Measurements from ENCODE around the gene COL9A3. TPM values are rescaled to one million over a fixed set of nuclear protein-coding genes. Genes with fewer than 3 reads are reported as not detected.

The COL9A3 gene
- total RNA-seq, 1 experiment from 2014 or later: 136 TPM

DNA sequence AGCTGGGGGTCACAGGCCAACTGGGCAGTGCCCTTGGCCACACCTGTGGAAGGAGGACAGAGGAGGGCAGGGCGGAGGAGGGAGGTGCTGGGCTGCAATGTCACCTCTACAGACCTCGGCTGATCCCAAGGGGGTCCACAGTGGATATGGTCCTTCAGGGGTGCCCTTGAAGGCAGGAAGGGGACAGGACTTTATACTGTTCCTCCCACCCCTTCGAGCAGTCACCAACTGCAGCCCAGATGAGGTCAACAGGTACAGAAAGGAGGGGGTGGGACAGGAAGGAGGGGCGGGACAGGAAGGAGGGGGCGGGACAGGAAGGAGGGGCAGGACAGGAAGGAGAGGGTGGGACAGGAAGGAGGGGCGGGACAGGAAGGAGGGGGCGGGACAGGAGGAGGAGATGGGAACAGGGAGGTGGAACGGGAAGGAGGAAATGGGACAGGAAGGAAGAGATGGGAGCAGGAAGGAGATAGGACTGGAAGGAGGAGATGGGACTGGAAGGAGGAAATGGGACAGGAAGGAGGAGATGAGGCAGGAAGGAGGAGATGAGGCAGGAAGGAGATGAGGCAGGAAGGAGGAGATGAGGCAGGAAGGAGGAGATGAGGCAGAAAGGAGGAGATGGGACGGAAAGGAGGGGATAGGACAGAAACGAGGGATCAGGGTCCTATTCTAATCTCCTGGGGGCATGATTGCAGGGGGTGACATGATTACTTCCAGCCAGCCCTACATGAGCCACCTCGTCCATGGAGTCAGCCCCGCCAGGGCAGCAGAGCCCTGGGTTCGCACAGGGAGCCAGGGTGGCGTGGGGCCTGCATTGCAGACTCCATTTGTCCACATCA lies 39.9 kb upstream of the COL9A3 start:
- DNase-seq (ENCODE audit: low spot score): no peak
- CTCF ChIA-PET: interaction anchor here (1.3 kb wide), 1 partner anchor 68 kb away, joined by 3 read pairs; the partner anchor contains the start of gene NTSR1
- Mint-ChIP-seq H3K36me3 (no peaks in the 10 kb centered on the region), H3K27ac (no peak overlapping the region), H3K4me3 (no peak overlapping the region), H3K9me3 (no peaks in the 10 kb centered on the region), H3K27me3 (ENCODE audit: low read depth) (no peaks in the 10 kb centered on the region), H3K4me1 (peaks cover 7% of the 10 kb centered on the region)
- POLR2A ChIA-PET: no interaction called here
- ATAC-seq: peak; percentile 62
- TF ChIP-seq FOXK1 (CRISPR knock-in tag; IDR thresholded peaks at IDR 0.05): no peak
- TF ChIP-seq HMGA2 (CRISPR knock-in tag; IDR thresholded peaks at IDR 0.05): no peak
- TF ChIP-seq ZNF416 (CRISPR knock-in tag; IDR thresholded peaks at IDR 0.05): no peak
- peak; percentile 14; the same call in 1 of the 2 replicates for TF ChIP-seq PRDM15 (CRISPR knock-in tag; IDR thresholded peaks at IDR 0.05)
- TF ChIP-seq ETV6 (CRISPR knock-in tag; IDR thresholded peaks at IDR 0.05): peak; percentile 74
- TF ChIP-seq, protein P1, sequence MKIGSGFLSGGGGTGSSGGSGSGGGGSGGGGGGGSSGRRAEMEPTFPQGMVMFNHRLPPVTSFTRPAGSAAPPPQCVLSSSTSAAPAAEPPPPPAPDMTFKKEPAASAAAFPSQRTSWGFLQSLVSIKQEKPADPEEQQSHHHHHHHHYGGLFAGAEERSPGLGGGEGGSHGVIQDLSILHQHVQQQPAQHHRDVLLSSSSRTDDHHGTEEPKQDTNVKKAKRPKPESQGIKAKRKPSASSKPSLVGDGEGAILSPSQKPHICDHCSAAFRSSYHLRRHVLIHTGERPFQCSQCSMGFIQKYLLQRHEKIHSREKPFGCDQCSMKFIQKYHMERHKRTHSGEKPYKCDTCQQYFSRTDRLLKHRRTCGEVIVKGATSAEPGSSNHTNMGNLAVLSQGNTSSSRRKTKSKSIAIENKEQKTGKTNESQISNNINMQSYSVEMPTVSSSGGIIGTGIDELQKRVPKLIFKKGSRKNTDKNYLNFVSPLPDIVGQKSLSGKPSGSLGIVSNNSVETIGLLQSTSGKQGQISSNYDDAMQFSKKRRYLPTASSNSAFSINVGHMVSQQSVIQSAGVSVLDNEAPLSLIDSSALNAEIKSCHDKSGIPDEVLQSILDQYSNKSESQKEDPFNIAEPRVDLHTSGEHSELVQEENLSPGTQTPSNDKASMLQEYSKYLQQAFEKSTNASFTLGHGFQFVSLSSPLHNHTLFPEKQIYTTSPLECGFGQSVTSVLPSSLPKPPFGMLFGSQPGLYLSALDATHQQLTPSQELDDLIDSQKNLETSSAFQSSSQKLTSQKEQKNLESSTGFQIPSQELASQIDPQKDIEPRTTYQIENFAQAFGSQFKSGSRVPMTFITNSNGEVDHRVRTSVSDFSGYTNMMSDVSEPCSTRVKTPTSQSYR (CRISPR knock-in tag; IDR thresholded peaks at IDR 0.05): no peak
- TF ChIP-seq SP1 (CRISPR knock-in tag; conservative IDR thresholded peaks at IDR 0.05): 0 out of 2 replicates have a peak, but pooled peaks have one; percentile 31

DNA sequence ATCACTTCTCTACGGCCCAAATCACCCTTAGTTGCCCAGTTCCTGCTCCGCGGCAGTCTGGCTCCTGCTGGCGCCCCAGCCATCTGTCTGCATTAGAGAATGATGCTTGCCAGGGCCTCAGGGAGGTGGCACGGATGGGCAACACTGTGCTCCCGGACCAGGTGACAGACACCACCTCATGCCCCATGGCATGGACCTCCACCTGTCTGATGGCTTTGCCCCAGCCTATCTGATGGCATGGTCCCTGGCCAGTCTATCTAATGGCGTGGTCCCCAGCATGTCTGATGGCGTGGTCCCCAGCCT lies 39.4 kb upstream of the COL9A3 start:
- no peaks in the 10 kb centered on the region for H3K9me3 Mint-ChIP-seq
- H3K27ac Mint-ChIP-seq: no peak overlapping the region
- DNase-seq (ENCODE audit: low spot score) (no peak), ATAC-seq (no peak)
- TF ChIP-seq ATF1 (CRISPR knock-in tag; IDR thresholded peaks at IDR 0.05): no peak
- no peak for TF ChIP-seq JAZF1 (CRISPR knock-in tag; IDR thresholded peaks at IDR 0.05)
- TF ChIP-seq, protein P2, sequence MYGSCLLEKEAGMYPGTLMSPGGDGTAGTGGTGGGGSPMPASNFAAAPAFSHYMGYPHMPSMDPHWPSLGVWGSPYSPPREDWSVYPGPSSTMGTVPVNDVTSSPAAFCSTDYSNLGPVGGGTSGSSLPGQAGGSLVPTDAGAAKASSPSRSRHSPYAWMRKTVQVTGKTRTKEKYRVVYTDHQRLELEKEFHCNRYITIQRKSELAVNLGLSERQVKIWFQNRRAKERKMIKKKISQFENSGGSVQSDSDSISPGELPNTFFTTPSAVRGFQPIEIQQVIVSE (CRISPR knock-in tag; IDR thresholded peaks at IDR 0.05; ENCODE audit: borderline replicate concordance): no peak
- TF ChIP-seq ZNF425 (CRISPR knock-in tag; conservative IDR thresholded peaks at IDR 0.05): no peak
- no peak for TF ChIP-seq ZNF416 (CRISPR knock-in tag; IDR thresholded peaks at IDR 0.05)
- TF ChIP-seq RORB (CRISPR knock-in tag; IDR thresholded peaks at IDR 0.05): no peak
- TF ChIP-seq, protein P3, sequence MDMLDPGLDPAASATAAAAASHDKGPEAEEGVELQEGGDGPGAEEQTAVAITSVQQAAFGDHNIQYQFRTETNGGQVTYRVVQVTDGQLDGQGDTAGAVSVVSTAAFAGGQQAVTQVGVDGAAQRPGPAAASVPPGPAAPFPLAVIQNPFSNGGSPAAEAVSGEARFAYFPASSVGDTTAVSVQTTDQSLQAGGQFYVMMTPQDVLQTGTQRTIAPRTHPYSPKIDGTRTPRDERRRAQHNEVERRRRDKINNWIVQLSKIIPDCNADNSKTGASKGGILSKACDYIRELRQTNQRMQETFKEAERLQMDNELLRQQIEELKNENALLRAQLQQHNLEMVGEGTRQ (CRISPR knock-in tag; IDR thresholded peaks at IDR 0.05): no peak
- TF ChIP-seq OVOL2 (CRISPR knock-in tag; IDR thresholded peaks at IDR 0.05; ENCODE audit: borderline replicate concordance): no peak
- no peak for TF ChIP-seq ZNF671 (CRISPR knock-in tag; IDR thresholded peaks at IDR 0.05)
- no peak for TF ChIP-seq SMAD3 (CRISPR knock-in tag; IDR thresholded peaks at IDR 0.05; ENCODE audit: borderline replicate concordance)
- TF ChIP-seq ZNF512 (CRISPR knock-in tag; IDR thresholded peaks at IDR 0.05; ENCODE audit: borderline replicate concordance): no peak
- no peak for TF ChIP-seq ZNF317 (CRISPR knock-in tag; IDR thresholded peaks at IDR 0.05; ENCODE audit: borderline replicate concordance, low read depth)
- no peak for TF ChIP-seq NR2C2 (CRISPR knock-in tag; IDR thresholded peaks at IDR 0.05)
- ChIA-PET POLR2A (no interaction called here), CTCF (no interaction called here)
- no peak overlapping the region for H3K4me3 Mint-ChIP-seq
- H3K36me3 Mint-ChIP-seq: no peaks in the 10 kb centered on the region
- H3K4me1 Mint-ChIP-seq: peaks cover 9% of the 10 kb centered on the region
- no peaks in the 10 kb centered on the region for H3K27me3 Mint-ChIP-seq (ENCODE audit: low read depth)

Data from WTC11 (cell line).